Measurements from ENCODE around the gene LZTS2. TPM values are rescaled to one million over a fixed set of nuclear protein-coding genes. Genes with fewer than 3 reads are reported as not detected.
A peak's percentile ranks its signal among the peaks of the same experiment; 100 is the strongest.

LZTS2 gene
- total and polyA plus RNA-seq, 10 of the 15 experiments (the other 5 are each of a cell fraction or from before 2014, with no cell fraction given) = 0.08 to 13.4 (median 7.2) TPM

GRCh38 chr10:100998991-100999741, 442 bp upstream of the LZTS2 start (continued):
- TF ChIP-seq IRF5 (IDR thresholded peaks at IDR 0.05; ENCODE audit: borderline replicate concordance) = no peak
- TF ChIP-seq TCF7 (IDR thresholded peaks at IDR 0.05; ENCODE audit: borderline replicate concordance) = no peak
- TF ChIP-seq CHD4 (IDR thresholded peaks at IDR 0.05) = no peak
- TF ChIP-seq, protein P1, sequence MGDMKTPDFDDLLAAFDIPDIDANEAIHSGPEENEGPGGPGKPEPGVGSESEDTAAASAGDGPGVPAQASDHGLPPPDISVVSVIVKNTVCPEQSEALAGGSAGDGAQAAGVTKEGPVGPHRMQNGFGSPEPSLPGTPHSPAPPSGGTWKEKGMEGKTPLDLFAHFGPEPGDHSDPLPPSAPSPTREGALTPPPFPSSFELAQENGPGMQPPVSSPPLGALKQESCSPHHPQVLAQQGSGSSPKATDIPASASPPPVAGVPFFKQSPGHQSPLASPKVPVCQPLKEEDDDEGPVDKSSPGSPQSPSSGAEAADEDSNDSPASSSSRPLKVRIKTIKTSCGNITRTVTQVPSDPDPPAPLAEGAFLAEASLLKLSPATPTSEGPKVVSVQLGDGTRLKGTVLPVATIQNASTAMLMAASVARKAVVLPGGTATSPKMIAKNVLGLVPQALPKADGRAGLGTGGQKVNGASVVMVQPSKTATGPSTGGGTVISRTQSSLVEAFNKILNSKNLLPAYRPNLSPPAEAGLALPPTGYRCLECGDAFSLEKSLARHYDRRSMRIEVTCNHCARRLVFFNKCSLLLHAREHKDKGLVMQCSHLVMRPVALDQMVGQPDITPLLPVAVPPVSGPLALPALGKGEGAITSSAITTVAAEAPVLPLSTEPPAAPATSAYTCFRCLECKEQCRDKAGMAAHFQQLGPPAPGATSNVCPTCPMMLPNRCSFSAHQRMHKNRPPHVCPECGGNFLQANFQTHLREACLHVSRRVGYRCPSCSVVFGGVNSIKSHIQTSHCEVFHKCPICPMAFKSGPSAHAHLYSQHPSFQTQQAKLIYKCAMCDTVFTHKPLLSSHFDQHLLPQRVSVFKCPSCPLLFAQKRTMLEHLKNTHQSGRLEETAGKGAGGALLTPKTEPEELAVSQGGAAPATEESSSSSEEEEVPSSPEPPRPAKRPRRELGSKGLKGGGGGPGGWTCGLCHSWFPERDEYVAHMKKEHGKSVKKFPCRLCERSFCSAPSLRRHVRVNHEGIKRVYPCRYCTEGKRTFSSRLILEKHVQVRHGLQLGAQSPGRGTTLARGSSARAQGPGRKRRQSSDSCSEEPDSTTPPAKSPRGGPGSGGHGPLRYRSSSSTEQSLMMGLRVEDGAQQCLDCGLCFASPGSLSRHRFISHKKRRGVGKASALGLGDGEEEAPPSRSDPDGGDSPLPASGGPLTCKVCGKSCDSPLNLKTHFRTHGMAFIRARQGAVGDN (IDR thresholded peaks at IDR 0.05) = peak; percentile 11
- peak; percentile 77 for TF ChIP-seq POLR2A (IDR thresholded peaks at IDR 0.05; ENCODE audit: low read depth, low read length)
- TF ChIP-seq CHD1 (IDR thresholded peaks at IDR 0.05; ENCODE audit: low read depth, low read length) = no peak
- TF ChIP-seq, protein P2, sequence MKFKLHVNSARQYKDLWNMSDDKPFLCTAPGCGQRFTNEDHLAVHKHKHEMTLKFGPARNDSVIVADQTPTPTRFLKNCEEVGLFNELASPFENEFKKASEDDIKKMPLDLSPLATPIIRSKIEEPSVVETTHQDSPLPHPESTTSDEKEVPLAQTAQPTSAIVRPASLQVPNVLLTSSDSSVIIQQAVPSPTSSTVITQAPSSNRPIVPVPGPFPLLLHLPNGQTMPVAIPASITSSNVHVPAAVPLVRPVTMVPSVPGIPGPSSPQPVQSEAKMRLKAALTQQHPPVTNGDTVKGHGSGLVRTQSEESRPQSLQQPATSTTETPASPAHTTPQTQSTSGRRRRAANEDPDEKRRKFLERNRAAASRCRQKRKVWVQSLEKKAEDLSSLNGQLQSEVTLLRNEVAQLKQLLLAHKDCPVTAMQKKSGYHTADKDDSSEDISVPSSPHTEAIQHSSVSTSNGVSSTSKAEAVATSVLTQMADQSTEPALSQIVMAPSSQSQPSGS (IDR thresholded peaks at IDR 0.05; ENCODE audit: low read length) = no peak
- no peak for TF ChIP-seq SREBF2 (IDR thresholded peaks at IDR 0.05; ENCODE audit: low read length)
- no peak for TF ChIP-seq NR2C2 (IDR thresholded peaks at IDR 0.05; ENCODE audit: borderline replicate concordance, control insufficient read depth, insufficient read length, low read depth)
- TF ChIP-seq SRF (IDR thresholded peaks at IDR 0.05; ENCODE audit: low read depth in 2 of 2, low read length in 2 of 2) = no peak
- TF ChIP-seq, protein P3, sequence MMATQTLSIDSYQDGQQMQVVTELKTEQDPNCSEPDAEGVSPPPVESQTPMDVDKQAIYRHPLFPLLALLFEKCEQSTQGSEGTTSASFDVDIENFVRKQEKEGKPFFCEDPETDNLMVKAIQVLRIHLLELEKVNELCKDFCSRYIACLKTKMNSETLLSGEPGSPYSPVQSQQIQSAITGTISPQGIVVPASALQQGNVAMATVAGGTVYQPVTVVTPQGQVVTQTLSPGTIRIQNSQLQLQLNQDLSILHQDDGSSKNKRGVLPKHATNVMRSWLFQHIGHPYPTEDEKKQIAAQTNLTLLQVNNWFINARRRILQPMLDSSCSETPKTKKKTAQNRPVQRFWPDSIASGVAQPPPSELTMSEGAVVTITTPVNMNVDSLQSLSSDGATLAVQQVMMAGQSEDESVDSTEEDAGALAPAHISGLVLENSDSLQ (IDR thresholded peaks at IDR 0.05) = no peak
- no peak for TF ChIP-seq CBFB (IDR thresholded peaks at IDR 0.05; ENCODE audit: low read depth)
- no peak for TF ChIP-seq CBX3 (IDR thresholded peaks at IDR 0.05; ENCODE audit: borderline replicate concordance, low read depth)
- TF ChIP-seq ATF7 (IDR thresholded peaks at IDR 0.05; ENCODE audit: low read depth) = no peak
- no peak for TF ChIP-seq POLR2AphosphoS5 (IDR thresholded peaks at IDR 0.05; ENCODE audit: low read length)
- TF ChIP-seq MYC (IDR thresholded peaks at IDR 0.05; ENCODE audit: insufficient read depth, insufficient read length, insufficient replicate concordance, low read length, severe bottlenecking) = no peak
- peak; percentile 68 for TF ChIP-seq DPF2 (IDR thresholded peaks at IDR 0.05)
- 0 out of 2 replicates have a peak, but pooled peaks have one; percentile 22 for TF ChIP-seq ZNF24 (IDR thresholded peaks at IDR 0.05)
- no peak for TF ChIP-seq MTA3 (IDR thresholded peaks at IDR 0.05; ENCODE audit: borderline replicate concordance, low read length)
- no peak for TF ChIP-seq BMI1 (IDR thresholded peaks at IDR 0.05; ENCODE audit: borderline replicate concordance)
- TF ChIP-seq, protein P4, sequence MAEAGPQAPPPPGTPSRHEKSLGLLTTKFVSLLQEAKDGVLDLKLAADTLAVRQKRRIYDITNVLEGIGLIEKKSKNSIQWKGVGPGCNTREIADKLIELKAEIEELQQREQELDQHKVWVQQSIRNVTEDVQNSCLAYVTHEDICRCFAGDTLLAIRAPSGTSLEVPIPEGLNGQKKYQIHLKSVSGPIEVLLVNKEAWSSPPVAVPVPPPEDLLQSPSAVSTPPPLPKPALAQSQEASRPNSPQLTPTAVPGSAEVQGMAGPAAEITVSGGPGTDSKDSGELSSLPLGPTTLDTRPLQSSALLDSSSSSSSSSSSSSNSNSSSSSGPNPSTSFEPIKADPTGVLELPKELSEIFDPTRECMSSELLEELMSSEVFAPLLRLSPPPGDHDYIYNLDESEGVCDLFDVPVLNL (IDR thresholded peaks at IDR 0.05; ENCODE audit: low read depth, low read length) = no peak
- TF ChIP-seq SMAD1 (IDR thresholded peaks at IDR 0.05; ENCODE audit: low read depth, partially characterized antibody) = no peak
